Hematopoietic multipotent progenitor cell (in vitro differentiated cells): Measurements from ENCODE around the gene SPP1. TPM values are rescaled to one million over a fixed set of nuclear protein-coding genes. Genes with fewer than 3 reads are reported as not detected.
A peak's percentile ranks its signal among the peaks of the same experiment; 100 is the strongest.
"Not testable (repeated sequence)": the region's sequence is repeated elsewhere in the genome, so short reads cannot be mapped to it uniquely, and the experiment has no call there.

Source experiments
- DNase-seq, 3 donors: peaks; one replicate each; pipeline ENCODE4 v3.0.0-alpha.2; 2011 to 2015; ENCODE audit warnings: low read depth in 2 of 3, low spot score in 2 of 3
- small RNA-seq: library from RNA; depleted of rRNA; stranded (forward); fragments of <200 nt; gene quantifications from one replicate; pipeline ENCODE3, GENCODE V24; 2012
- total RNA-seq: library from RNA; depleted of rRNA; stranded (reverse); fragments of >200 nt; gene quantifications from one replicate; pipeline ENCODE4 v1.2.3, GENCODE V29; 2012

SPP1 gene
- total RNA-seq, 1 donor: 2.2 TPM

DNA sequence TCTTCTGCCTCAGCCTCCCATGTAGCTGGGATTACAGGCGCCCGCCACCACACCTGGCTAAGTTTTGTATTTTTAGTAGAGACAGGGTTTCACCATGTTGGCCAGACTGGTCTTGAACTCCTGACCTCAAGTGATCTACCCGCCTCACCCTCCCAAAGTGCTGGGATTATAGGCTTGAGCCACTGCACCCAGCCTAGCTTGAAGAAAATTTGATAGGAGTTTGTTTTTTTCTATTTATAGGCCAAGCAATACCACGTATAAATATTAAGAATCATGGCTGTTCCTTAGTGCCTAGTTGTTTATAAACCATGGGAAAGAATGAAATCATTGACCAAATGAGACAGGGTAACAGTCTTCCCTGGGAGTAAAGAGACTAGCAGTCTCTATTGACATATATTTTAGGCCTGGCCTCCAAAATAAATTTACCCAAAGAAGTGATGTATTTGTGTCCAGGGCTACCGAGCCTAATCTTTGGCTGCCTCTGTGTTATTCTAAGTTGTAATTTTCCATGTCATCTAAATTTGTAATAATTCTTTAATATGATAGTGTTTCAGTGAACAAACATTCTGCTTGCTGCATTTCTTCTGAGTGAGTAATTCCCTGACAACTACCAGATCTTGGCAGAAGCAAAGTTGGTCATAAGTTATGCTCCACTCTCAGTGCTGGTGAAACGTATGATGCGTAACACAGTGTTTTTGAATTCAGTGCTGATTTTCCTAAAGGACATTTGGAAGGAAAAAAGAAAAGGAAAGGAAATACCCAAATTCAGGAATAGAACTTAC lies 42.2 kb downstream of the SPP1 start:
- DNase-seq: no peak

- DNase-seq: no peak
Observed at GRCh38 chr4:88018466-88018865, 43.0 kb downstream of the SPP1 start.

GRCh38 chr4:88021824-88022223 lies 46.3 kb downstream of the SPP1 start:
- no peak for DNase-seq

- no peak for DNase-seq
Observed at GRCh38 chr4:88022289-88022688, 46.8 kb downstream of the SPP1 start.

DNA sequence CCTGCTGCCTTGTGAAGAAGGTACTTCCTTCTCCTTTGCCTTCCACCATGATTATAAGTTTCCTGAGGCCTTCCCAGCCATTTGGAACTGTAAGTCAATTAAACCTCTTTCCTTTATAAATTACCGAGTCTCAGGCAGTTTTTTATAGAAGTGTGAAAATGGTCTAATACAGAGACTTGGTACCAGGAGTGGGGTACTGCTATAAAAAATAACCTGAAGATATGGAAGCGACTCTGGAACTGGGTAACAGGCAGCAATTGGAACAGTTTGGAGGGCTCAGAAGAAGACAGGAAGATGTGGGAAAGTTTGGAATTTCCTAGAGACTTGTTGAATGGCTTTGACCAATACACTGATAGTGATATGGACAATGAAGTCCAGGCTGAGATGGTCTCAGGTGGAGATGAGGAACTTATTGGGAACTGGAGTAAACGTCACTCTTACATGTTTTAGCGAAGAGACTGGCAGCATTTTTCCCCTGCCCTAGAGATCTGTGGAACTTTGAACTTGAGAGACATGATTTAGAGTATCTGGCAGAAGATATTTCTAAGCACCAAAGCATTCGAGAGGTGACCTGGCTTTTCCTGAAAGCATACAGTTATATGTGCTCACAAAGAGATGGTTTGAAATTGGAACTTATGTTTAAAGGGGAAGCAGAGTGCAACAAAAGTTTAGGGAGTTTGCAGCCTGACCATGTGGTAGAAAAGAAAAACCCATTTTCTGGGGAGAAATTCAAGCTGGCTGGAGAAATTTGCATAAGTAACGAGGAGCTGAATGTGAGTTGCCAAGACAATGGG lies 50.6 kb downstream of the SPP1 start:
- DNase-seq: not testable (repeated sequence)

DNA sequence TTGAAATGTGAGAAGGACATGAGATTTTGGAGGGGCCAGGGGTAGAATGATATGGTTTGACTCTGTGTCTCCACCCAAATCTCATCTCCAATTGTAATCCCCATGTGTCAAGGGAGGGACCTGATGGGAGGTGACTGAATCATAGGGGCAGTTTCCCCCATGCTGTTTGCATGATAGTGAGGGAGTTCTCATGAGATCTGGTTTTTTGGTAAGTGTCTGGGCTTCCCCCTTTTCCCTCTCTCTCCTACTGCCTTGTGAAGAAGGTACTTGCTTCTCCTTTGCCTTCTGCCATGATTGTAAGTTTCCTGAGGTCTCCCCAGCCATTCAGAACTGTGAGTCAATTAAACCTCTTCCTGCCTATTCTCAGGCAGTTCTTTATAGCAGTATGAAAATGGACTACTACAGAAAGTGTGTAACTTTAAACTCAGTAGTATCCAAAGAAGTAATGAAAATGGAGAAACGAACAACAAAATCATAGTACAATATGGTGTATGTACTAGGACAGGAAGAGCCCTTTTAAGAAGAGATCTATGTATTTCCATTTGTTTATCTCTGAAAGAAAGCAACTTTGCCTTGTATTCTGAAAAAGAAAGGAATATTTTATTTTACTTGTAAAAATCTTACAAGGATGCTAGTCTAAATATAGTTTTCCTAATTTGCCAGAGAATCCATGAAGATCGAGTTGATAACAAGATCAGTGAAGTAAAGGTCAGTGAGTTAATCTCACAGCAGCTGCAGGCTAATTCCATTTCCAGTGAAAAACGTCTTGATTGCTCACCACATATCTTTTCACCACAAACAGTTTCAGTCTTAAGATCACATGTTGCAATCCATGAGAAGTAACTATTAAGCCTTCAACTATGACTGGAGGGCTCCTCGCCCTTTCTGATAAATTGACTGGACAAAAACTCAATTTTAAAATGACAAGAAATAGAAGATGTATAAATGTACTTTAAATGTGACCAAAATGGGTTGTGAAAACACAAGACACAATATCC lies 52.4 kb downstream of the SPP1 start:
- peak in 1 of 3 donors; percentile 34 for DNase-seq

- no peak for DNase-seq
Observed at GRCh38 chr4:88028946-88029345, 53.4 kb downstream of the SPP1 start.

- no peak for DNase-seq
Observed at GRCh38 chr4:88029556-88029955, 54.0 kb downstream of the SPP1 start.

DNA sequence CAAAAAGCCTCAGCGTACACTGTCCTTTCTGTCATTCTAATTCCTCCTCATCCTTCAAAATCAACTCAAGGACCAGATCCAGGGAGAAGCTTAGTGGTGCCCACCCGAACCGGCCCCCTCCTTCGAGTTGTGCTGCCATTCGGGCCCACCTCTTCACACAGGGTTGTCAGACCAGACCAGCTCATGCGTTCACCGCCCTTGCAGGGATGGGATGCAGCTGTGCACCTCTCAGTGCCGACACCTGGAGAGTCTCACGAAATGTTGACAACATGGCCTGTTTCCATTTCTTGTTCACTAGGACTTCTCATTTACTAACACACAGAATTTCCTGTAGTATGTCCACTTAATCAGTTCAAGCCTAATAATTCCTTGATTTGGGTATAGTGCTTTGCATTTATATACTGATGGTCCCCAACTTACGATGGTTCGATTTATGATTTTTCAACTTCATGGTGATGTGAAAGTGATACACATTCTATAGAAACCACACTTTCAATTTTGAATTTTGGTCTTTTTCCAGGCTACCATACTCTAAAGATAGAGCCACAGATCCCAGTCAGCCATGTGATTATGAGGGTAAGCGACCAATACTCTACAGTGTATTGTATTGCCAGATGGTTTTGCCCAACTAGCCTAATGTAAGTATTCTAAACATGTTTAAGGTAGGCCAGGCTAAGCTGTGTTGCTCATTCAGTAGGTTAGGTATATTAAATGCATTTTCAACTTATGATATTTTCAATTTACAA lies 55.2 kb downstream of the SPP1 start:
- no peak for DNase-seq

Small RNA genes lying within 50 kb of the gene (small RNA-seq; reads per million reads assigned to genes)
- gene RNU1-36P: not detected

Other genes with a start within 250 kb of the SPP1 start
- not detected for gene IBSP, start 176.2 kb upstream of the SPP1 start, total RNA-seq
- gene MEPE, start 142.7 kb upstream of the SPP1 start, total RNA-seq: not detected
- 27.7 TPM for gene PKD2, start 31.9 kb downstream of the SPP1 start, total RNA-seq
- gene ABCG2, start 182.9 kb downstream of the SPP1 start, total RNA-seq: 1.1 TPM